ENCODE data around the gene CERK.

Gene CERK

DNA sequence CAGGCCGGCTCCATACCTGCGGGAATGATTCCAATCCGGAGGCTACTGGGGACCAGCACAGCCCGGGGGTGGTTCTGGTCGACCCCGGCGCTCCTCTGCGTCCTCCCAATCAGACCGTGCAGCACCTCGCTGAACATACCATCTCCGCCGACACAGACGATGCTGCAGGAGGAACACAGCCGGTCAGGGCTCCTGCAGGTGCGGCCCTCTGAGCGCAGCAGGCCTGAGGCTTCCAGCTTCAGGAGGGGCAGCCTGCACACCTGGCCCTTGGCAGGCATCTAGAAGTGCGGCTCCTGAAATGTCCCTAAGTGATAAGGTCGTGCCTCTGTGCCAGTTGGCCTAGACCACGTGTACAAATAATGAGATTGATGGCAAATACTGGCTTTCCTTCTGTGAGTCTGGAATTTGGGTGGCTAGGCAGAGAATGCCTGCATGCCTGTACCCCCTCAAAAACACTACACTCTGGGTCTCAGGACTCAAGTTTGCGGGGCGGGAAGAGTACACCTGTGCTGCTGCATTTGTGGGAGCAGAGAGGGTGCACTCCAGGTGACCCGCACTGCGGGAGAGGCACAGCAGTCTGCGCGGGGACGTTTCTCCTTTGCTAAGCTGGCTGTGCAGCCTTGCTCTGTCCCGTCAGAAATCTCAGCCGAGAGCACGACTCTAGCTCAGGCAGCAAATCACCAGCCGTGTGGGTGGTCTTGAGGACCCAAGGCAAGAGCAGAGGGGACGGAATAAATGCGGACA is 30.1 kb downstream of the CERK start:
- TF ChIP-seq CTCF (IDR thresholded peaks at IDR 0.05) = no peak
- Histone ChIP-seq H3K27ac (no peak overlapping the region), H3K4me3 (no peak overlapping the region)
- DNase-seq (ENCODE audit: low spot score) = no peak

DNA sequence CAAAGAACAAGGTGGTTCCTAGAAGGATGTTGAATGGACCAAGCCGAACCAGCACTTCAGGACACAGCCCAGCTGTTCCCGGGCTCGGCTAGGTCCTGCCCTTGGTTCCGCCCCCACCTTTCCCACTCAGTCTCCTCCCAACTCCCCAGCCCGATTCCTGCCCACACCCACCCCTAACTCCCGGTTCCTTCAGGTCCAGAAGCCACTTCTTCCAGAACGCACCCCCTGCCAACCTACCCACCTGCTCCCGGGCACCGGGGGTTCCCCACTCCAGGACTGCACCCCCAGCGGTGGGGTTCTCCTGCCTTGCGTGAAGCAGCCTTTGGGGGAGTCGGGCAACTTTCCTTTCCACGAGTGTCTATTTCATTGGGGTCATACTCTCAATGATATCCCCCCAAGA is 30.7 kb downstream of the CERK start:
- no peak overlapping the region for H3K27ac ChIP-seq
- TF ChIP-seq CTCF (IDR thresholded peaks at IDR 0.05) = no peak
- no peak for DNase-seq (ENCODE audit: low spot score)
- no peak overlapping the region for H3K4me3 ChIP-seq

- TF ChIP-seq CTCF (IDR thresholded peaks at IDR 0.05) = no peak
- no peak overlapping the region for H3K27ac ChIP-seq
- no peak for DNase-seq (ENCODE audit: low spot score)
- no peak overlapping the region for H3K4me3 ChIP-seq
Observed at GRCh38 chr22:46706060-46706459, 32.0 kb downstream of the CERK start.

- no peak overlapping the region for H3K4me3 ChIP-seq
- no peak for TF ChIP-seq CTCF (IDR thresholded peaks at IDR 0.05)
- no peak overlapping the region for H3K27ac ChIP-seq
- no peak for DNase-seq (ENCODE audit: low spot score)
Observed at GRCh38 chr22:46703996-46704370, 34.1 kb downstream of the CERK start.

GRCh38 chr22:46703171-46703995 is 34.7 kb downstream of the CERK start:
- no peak for TF ChIP-seq CTCF (IDR thresholded peaks at IDR 0.05)
- H3K27ac ChIP-seq = no peak overlapping the region

DNA sequence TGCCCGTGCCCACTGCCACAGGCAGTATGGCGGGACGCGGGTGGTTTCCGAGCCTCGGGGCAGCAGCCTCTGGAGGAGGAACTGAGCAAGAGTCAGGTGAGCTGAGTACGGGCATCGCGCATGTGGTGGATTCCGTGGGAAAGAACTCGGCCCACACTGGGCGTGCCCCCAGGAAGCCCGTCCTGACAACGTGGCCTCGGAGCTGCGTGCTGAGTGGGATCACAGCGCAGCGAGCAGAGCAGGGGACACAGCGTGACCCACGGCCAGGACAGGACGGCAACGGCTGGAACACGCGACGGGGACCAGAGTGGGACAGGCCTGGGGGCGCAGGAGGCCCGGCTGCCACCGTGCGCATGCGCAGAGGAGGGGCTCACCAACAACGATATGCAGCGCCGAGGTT is 36.8 kb downstream of the CERK start:
- DNase-seq (ENCODE audit: low spot score) = no peak
- TF ChIP-seq CTCF (IDR thresholded peaks at IDR 0.05) = no peak
- Histone ChIP-seq H3K27ac (no peak overlapping the region), H3K4me3 (no peak overlapping the region)

More at GRCh38 chr22:46703171-46703995, 34.7 kb downstream of the CERK start:
- H3K4me3 ChIP-seq = no peak overlapping the region
- no peak for DNase-seq (ENCODE audit: low spot score)

- Histone ChIP-seq H3K27ac (no peak overlapping the region), H3K4me3 (no peak overlapping the region)
- TF ChIP-seq CTCF (IDR thresholded peaks at IDR 0.05) = no peak
- DNase-seq (ENCODE audit: low spot score) = no peak
Observed at GRCh38 chr22:46699091-46699490, 39.0 kb downstream of the CERK start.
